Tibial artery (tissue), 4 donors: ENCODE measurements around the gene TBCB.

Experiments used
- DNase-seq, 2 donors: peaks; one replicate each; pipeline ENCODE4 v3.0.0-alpha.2; 2019
- H3K27ac ChIP-seq, 2 donors: fragments of 200-600 bp; sonication (generic) in 1 of 2; 1 replicate in 1 of 2; 2 replicates in 1 of 2; pipeline ENCODE4 v1.5.1; 2018 to 2019; ENCODE audit warnings: mild to moderate bottlenecking in 1 of 2
- H3K27me3 ChIP-seq, 2 donors: fragments of 200-600 bp; sonication (generic) in 1 of 2; one replicate each; pipeline versions ENCODE4 v1.5.1 to v1.6.0; 2016 to 2019
- H3K36me3 ChIP-seq, 3 donors: fragments of 200-600 bp; sonication (generic) in 2 of 3; one replicate each; pipeline ENCODE4 v1.5.1; 2016 to 2019; ENCODE audit warnings: mild to moderate bottlenecking in 2 of 3
- H3K4me1 ChIP-seq, 4 donors: fragments of 200-600 bp; sonication (generic) in 2 of 4; 1 replicate in 3 of 4; 2 replicates in 1 of 4; pipeline ENCODE4 v1.5.1; 2016 to 2019
- H3K4me3 ChIP-seq, 2 donors: fragments of 200-600 bp; sonication (generic) in 1 of 2; 1 replicate in 1 of 2; 2 replicates in 1 of 2; pipeline ENCODE4 v1.5.1; 2018 to 2019; ENCODE audit warnings: mild to moderate bottlenecking in 2 of 2
- H3K9me3 ChIP-seq, 3 donors: fragments of 200-600 bp; sonication (generic) in 1 of 3; one replicate each; pipeline ENCODE4 v1.5.1; 2016 to 2019
- intact Hi-C: fragments of 100-400 bp; cut with DNase I; formaldehyde crosslinking; loops from one replicate; pipeline ENCODE4 v1.15.0; 2023; ENCODE audit warnings: low total_unique reads
- TF ChIP-seq, protein P1 (sequence below), 2 experiments: fragments of 200-600 bp in 1 of 2; fragments of 450-650 bp in 1 of 2; IDR thresholded peaks; one replicate each; pipeline ENCODE4 v1.5.1; 2017 to 2019; ENCODE audit warnings: antibody characterized with exemption in 2 of 2, mild to moderate bottlenecking in 1 of 2, moderate library complexity in 1 of 2

TBCB gene

DNA sequence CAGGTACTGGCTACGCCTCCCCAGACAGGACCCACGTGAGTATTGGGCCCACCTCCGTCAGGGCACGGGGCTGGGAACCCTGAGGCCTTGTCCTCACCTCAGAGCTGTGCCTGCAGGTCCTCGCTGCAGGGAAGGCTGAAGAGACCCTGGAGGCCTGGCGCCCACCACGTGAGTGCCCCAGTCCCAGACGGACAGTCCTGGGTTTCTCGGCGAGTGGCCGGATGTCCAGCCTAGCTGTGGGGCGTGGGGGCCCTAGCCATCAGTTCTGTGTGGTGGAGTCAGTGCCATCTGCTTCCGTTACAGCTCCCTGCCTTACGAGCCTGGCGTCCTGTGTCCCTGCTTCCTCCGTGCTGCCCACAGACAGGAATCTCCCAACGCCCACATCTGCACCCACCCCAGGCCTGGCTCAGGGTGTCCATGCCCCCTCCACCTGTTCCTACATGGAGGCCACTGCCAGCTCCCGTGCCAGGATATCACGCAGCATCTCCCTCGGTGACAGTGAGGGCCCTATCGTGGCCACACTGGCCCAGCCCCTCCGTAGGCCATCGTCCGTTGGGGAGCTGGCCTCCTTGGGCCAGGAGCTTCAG is 12.1 kb upstream of the TBCB start:
- Histone ChIP-seq H3K36me3 (peaks cover 0 to 32% (median 3%) of the 10 kb centered on the region in 3 donors), H3K27ac (no peak overlapping the region), H3K4me1 (no peaks in the 10 kb centered on the region), H3K27me3 (no peaks in the 10 kb centered on the region), H3K9me3 (no peaks in the 10 kb centered on the region), H3K4me3 (no peak overlapping the region)
- intact Hi-C loops = no loop called here
- DNase-seq = no peak
- TF ChIP-seq, protein P1, sequence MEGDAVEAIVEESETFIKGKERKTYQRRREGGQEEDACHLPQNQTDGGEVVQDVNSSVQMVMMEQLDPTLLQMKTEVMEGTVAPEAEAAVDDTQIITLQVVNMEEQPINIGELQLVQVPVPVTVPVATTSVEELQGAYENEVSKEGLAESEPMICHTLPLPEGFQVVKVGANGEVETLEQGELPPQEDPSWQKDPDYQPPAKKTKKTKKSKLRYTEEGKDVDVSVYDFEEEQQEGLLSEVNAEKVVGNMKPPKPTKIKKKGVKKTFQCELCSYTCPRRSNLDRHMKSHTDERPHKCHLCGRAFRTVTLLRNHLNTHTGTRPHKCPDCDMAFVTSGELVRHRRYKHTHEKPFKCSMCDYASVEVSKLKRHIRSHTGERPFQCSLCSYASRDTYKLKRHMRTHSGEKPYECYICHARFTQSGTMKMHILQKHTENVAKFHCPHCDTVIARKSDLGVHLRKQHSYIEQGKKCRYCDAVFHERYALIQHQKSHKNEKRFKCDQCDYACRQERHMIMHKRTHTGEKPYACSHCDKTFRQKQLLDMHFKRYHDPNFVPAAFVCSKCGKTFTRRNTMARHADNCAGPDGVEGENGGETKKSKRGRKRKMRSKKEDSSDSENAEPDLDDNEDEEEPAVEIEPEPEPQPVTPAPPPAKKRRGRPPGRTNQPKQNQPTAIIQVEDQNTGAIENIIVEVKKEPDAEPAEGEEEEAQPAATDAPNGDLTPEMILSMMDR (IDR thresholded peaks at IDR 0.05) = no peak

DNA sequence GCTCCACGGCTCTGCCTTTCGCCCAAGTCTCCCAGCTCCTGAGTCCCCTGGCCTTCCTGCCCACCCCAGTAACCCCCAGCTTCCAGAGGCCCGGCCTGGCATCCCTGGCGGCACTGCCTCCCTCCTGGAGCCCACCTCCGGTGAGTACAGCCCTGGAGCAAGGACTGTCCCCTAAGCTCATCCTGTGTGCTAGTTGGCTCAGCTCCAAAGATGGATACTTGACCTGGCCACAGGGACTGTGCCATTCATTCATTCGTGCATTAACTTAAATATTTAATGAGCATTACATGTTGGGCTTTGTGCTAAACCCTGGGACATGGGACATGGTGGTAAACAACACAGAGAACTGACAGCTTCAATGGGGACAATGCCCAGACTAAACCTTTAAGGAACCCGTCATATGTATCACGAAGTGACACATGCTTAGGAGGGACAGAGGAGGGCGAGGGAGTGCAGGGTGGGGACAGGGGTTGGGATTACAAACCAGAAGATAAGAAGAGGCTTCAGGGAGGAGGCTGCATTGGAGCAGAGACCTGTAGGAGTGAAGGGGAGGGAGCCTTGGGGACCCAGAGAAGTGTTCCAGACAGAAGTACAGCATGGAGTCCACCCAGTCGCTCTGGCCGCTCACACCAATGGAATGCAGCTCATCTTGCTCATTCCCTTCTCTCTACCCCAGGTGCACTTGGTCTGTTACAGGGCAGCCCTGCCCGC is 11.3 kb upstream of the TBCB start:
- Histone ChIP-seq H3K36me3 (peaks cover 0 to 36% (median 6%) of the 10 kb centered on the region in 3 donors), H3K27ac (no peak overlapping the region), H3K9me3 (no peaks in the 10 kb centered on the region), H3K27me3 (no peaks in the 10 kb centered on the region), H3K4me3 (no peak overlapping the region), H3K4me1 (no peaks in the 10 kb centered on the region)
- DNase-seq = no peak
- intact Hi-C loops = no loop called here
- TF ChIP-seq, protein P1 (IDR thresholded peaks at IDR 0.05) = no peak

DNA sequence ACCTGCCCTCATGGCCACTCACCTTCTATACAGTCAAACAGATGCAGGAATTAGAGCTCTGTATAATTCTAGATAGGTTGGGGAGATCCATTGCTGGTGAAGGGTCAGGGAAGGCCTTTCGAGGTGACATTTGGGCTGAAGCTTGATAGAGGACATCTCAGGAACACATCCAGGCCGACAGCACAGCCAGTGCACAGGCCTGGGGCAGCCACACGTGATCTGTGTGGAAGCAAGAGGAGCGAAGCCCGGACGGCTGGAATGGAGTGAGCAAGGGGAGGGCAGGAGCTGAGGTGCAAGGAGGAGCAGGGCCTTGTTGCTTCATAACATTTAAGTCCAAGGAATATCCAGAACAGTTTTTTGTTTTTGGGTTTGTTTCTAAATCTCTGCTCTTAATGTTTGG is 8.8 kb upstream of the TBCB start:
- intact Hi-C loops = no loop called here
- Histone ChIP-seq H3K27ac (no peak overlapping the region), H3K36me3 (peaks cover 0 to 46% (median 15%) of the 10 kb centered on the region in 3 donors), H3K9me3 (no peaks in the 10 kb centered on the region), H3K4me1 (no peaks in the 10 kb centered on the region), H3K4me3 (no peak overlapping the region), H3K27me3 (no peaks in the 10 kb centered on the region)
- DNase-seq = no peak
- TF ChIP-seq, protein P1 (IDR thresholded peaks at IDR 0.05) = no peak

DNA sequence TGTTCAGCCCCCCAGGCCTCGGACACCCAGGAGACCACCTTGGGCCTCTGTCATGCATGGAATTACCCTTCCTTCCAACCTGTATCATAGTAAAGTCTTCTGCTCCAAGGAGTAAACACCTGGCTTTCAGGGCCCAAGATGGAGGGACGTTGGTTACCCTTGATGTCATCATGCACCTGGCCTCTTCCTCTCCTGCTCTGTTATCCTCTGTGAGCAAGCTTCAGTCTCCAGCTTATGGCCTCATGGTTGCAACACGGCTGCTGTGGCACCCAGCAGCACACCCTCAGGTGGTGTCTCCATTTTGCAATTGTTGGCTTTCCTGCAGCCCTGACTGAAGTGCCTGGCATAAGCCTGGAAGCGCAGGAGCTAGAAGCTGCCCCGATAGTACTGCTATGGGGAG is 8.3 kb upstream of the TBCB start:
- Histone ChIP-seq H3K4me1 (no peaks in the 10 kb centered on the region), H3K27ac (no peak overlapping the region), H3K9me3 (no peaks in the 10 kb centered on the region), H3K4me3 (no peak overlapping the region), H3K36me3 (peaks cover 0 to 51% (median 20%) of the 10 kb centered on the region in 3 donors), H3K27me3 (no peaks in the 10 kb centered on the region)
- DNase-seq = no peak
- TF ChIP-seq, protein P1 (IDR thresholded peaks at IDR 0.05) = no peak
- intact Hi-C loops = no loop called here

DNA sequence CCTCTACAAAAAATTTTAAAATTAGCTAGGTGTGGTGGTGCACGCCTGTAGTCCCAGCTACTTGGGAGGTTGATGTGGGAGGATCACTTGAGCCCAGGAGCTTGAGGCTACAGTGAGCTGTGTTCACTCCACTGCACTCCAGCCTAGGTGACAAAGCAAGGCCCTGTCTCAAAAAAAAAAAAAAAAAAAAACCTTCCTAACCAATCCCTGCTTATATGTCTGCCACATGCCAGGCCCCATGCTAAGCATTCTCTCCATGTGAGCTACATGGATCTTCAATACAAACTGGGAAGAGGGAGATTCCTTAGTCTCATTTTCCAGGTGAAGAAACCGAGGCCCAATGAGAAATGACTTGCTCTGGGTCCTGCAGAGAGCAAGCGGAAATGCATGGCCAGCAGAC is 6.6 kb upstream of the TBCB start:
- intact Hi-C loops = no loop called here
- H3K27ac ChIP-seq = no peak overlapping the region
- H3K27me3 ChIP-seq = no peaks in the 10 kb centered on the region
- H3K4me1 ChIP-seq = peaks cover 0 to 8% (median 5%) of the 10 kb centered on the region in 4 donors
- H3K9me3 ChIP-seq = no peaks in the 10 kb centered on the region
- no peak overlapping the region for H3K4me3 ChIP-seq
- TF ChIP-seq, protein P1 (IDR thresholded peaks at IDR 0.05) = no peak
- peaks cover 0 to 68% (median 32%) of the 10 kb centered on the region in 3 donors for H3K36me3 ChIP-seq
- DNase-seq = no peak
